Calu3 (cell line): ENCODE data around the gene HNRNPUL2. TPM values are rescaled to one million over a fixed set of nuclear protein-coding genes. Genes with fewer than 3 reads are reported as not detected.

Source experiments
- BruUV-seq: library from RNA; stranded (reverse); fragments of 400-500 nt; replicated peaks from 2 replicates; lab custom pipeline; 2021; lab: Mats Ljungman, UMichigan
- CTCF ChIA-PET: fragments of 300-600 bp; sonication (Branson Sonifier 250); formaldehyde crosslinking; loops from one replicate; lab custom pipeline; 2022; ENCODE audit warnings: antibody characterized with exemption; lab: Charles Lee
- DNase-seq: peaks from one replicate; pipeline ENCODE4 v3.0.0; 2022
- H3K27ac Mint-ChIP-seq: one replicate; pipeline ENCODE4 v1.8.0; 2022; ENCODE audit warnings: mixed read lengths; ENCODE audit not compliant: unreplicated experiment
- H3K27me3 Mint-ChIP-seq: one replicate; pipeline ENCODE4 v1.8.0; 2022; ENCODE audit warnings: mixed read lengths; ENCODE audit not compliant: unreplicated experiment
- H3K36me3 Mint-ChIP-seq: one replicate; pipeline ENCODE4 v1.8.0; 2022; ENCODE audit warnings: mild to moderate bottlenecking, moderate library complexity, mixed read lengths; ENCODE audit not compliant: insufficient read depth, unreplicated experiment
- H3K4me1 Mint-ChIP-seq: one replicate; pipeline ENCODE4 v1.8.0; 2022; ENCODE audit warnings: mild to moderate bottlenecking, low read depth, mixed read lengths; ENCODE audit not compliant: unreplicated experiment
- H3K4me3 Mint-ChIP-seq: one replicate; pipeline ENCODE4 v1.8.0; 2022; ENCODE audit warnings: mild to moderate bottlenecking, low read depth, moderate library complexity, mixed read lengths; ENCODE audit not compliant: unreplicated experiment
- H3K9me3 Mint-ChIP-seq: one replicate; pipeline ENCODE4 v1.8.0; 2022; ENCODE audit warnings: low read depth, mixed read lengths; ENCODE audit not compliant: unreplicated experiment
- intact Hi-C: fragments of 100-400 bp; cut with micrococcal nuclease; formaldehyde crosslinking; loops from one replicate; pipeline ENCODE4 v1.10.0; 2022; ENCODE audit not compliant: unreplicated experiment
- total RNA-seq: library from RNA; stranded (reverse); gene quantifications from 2 replicates; pipeline ENCODE4 v1.2.3, GENCODE V29; 2022
- TF ChIP-seq, protein P1 (sequence below): fragments of 200-600 bp; IDR thresholded peaks from one replicate; pipeline ENCODE4 v1.8.0; 2022; ENCODE audit warnings: antibody characterized with exemption; ENCODE audit not compliant: unreplicated experiment

The HNRNPUL2 gene
- total RNA-seq, 1 experiment from 2014 or later: 52.7 TPM

- H3K36me3 Mint-ChIP-seq: peaks cover 86% of the 10 kb centered on the region
- TF ChIP-seq, protein P1, sequence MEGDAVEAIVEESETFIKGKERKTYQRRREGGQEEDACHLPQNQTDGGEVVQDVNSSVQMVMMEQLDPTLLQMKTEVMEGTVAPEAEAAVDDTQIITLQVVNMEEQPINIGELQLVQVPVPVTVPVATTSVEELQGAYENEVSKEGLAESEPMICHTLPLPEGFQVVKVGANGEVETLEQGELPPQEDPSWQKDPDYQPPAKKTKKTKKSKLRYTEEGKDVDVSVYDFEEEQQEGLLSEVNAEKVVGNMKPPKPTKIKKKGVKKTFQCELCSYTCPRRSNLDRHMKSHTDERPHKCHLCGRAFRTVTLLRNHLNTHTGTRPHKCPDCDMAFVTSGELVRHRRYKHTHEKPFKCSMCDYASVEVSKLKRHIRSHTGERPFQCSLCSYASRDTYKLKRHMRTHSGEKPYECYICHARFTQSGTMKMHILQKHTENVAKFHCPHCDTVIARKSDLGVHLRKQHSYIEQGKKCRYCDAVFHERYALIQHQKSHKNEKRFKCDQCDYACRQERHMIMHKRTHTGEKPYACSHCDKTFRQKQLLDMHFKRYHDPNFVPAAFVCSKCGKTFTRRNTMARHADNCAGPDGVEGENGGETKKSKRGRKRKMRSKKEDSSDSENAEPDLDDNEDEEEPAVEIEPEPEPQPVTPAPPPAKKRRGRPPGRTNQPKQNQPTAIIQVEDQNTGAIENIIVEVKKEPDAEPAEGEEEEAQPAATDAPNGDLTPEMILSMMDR: no peak
- CTCF ChIA-PET: interaction anchor here (0.5 to 0.6 kb wide), 2 partner anchors 29 to 157 kb away, joined by 3 to 6 read pairs; no protein-coding TSS in a partner anchor
- H3K27ac Mint-ChIP-seq: no peak overlapping the region
- H3K9me3 Mint-ChIP-seq: no peaks in the 10 kb centered on the region
- intact Hi-C loops: no loop called here
- H3K4me3 Mint-ChIP-seq: peak overlapping the region; percentile 99
- DNase-seq: no peak
- no TSS peak for BruUV-seq
- no peaks in the 10 kb centered on the region for H3K27me3 Mint-ChIP-seq
- peaks cover 16% of the 10 kb centered on the region for H3K4me1 Mint-ChIP-seq
Observed at GRCh38 chr11:62673196-62673525, 54.1 kb downstream of the HNRNPUL2 start.

DNA sequence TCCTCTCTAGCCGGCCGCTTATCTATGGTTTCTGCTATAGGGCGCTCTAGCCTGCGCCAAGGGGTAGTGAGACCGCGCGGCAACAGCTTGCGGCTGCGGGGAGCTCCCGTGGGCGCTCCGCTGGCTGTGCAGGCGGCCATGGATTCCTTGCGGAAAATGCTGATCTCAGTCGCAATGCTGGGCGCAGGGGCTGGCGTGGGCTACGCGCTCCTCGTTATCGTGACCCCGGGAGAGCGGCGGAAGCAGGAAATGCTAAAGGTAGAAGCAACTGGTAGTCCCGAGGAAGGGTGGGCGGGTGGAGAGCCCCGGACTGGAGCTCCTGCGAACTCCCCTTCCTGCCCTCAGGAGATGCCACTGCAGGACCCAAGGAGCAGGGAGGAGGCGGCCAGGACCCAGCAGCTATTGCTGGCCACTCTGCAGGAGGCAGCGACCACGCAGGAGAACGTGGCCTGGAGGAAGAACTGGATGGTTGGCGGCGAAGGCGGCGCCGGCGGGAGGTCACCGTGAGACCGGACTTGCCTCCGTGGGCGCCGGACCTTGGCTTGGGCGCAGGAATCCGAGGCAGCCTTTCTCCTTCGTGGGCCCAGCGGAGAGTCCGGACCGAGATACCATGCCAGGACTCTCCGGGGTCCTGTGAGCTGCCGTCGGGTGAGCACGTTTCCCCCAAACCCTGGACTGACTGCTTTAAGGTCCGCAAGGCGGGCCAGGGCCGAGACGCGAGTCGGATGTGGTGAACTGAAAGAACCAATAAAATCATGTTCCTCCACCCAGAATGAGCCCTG lies 55.5 kb downstream of the HNRNPUL2 start, which contains the start of the genes LBHD1 and UQCC3:
TSS of gene LBHD1 (minus strand) at position 660 of the 782 bp plus-strand sequence. CDS start 2,236 bp downstream, outside the sequence.
TSS of gene UQCC3 (plus strand) at position 66 of the 782 bp plus-strand sequence. CDS start at position 139, 73 bp downstream.
- CTCF ChIA-PET: interaction anchor here (0.6 to 1.8 kb wide), 9 partner anchors 9 to 1373 kb away, joined by 3 to 8 read pairs (median 3); partner anchors contain the start of genes GANAB, MTA2, TTC9C and ZBTB3
- peak; percentile 66 for DNase-seq
- intact Hi-C loops: no loop called here
- Mint-ChIP-seq H3K36me3 (peaks cover 89% of the 10 kb centered on the region), H3K4me1 (peaks cover 8% of the 10 kb centered on the region), H3K4me3 (peak within 1 kb of the TSS; percentile 99), H3K27ac (peak within 1 kb of the TSS; percentile 98), H3K9me3 (no peaks in the 10 kb centered on the region), H3K27me3 (no peaks in the 10 kb centered on the region)
- TF ChIP-seq, protein P1: no peak
- BruUV-seq: TSS peak; percentile 33

DNA sequence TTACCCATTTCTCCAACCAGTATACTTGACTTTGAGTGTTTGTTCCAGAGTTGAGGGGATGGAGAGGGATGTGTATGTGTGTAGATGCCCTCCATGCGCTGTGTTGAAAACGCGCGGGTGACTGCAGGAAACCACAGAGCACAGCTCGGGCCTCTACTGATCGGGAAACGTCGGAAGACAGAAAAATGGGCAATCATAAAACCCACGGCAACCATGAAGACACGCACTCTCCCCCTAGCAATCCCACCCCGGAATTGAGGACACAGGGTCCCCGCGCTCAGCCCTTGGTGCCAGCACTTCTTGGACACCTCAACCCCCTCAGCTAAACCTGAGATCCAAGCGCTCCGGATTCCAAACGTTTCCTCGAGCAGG lies 56.0 kb downstream of the HNRNPUL2 start:
- DNase-seq: peak; percentile 24
- H3K9me3 Mint-ChIP-seq: no peaks in the 10 kb centered on the region
- no TSS peak for BruUV-seq
- peak overlapping the region; percentile 98 for H3K27ac Mint-ChIP-seq
- peaks cover 9% of the 10 kb centered on the region for H3K4me1 Mint-ChIP-seq
- H3K36me3 Mint-ChIP-seq: peaks cover 89% of the 10 kb centered on the region
- CTCF ChIA-PET: interaction anchor here (0.6 to 1.8 kb wide), 6 partner anchors 10 to 83 kb away, joined by 3 to 8 read pairs (median 4); partner anchors contain the start of genes MTA2, TTC9C and ZBTB3
- no peaks in the 10 kb centered on the region for H3K27me3 Mint-ChIP-seq
- H3K4me3 Mint-ChIP-seq: peak overlapping the region; percentile 99
- intact Hi-C loops: no loop called here
- TF ChIP-seq, protein P1: no peak

DNA sequence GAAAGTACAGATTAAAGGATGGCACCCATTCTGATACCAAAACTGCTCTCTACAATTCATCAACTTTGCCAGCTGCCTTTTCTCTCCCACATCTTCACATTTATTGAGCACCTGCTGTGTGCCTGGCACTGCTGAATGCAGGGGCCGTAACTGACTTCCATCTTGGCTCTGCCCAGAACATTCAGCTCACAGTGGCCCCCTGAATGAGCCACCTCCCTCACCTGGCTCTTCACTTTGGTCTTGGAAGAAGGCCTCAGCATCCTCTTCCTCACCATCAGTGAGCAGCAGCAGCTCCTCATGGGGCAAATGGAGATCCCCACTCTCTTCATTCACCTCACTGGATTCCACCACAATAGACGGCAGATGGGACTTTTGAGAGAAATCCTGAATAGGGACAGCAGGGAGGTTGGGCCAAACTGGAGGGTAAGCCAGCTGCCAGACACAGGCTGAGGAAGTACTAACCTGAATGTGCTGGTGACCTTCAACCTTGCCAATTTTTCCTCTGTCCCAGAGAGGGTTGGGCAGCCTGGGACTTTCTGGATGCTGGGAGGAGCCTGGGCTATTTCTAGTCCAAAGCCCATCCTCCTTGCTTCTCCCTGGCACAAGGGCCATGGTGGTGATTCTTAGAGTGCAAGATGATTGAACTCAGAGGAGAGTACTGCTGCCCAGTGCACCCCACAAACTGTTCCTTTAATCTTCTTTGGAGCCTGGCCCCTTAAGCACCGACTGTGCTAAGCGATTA lies 57.7 kb downstream of the HNRNPUL2 start:
- BruUV-seq: no TSS peak
- TF ChIP-seq, protein P1: no peak
- Mint-ChIP-seq H3K36me3 (peaks cover 90% of the 10 kb centered on the region), H3K4me1 (peaks cover 9% of the 10 kb centered on the region), H3K9me3 (no peaks in the 10 kb centered on the region), H3K27ac (no peak overlapping the region), H3K27me3 (no peaks in the 10 kb centered on the region), H3K4me3 (no peak overlapping the region)
- DNase-seq: no peak
- intact Hi-C loops: no loop called here
- CTCF ChIA-PET: interaction anchor here (0.7 kb wide), 1 partner anchor 58 kb away, joined by 4 read pairs; the partner anchor contains the start of gene HNRNPUL2
